Adipose tissue (tissue), 3 donors: ENCODE measurements around the gene ATP1B4. TPM values are rescaled to one million over a fixed set of nuclear protein-coding genes. Genes with fewer than 3 reads are reported as not detected.

Experiments used
- H3K27ac ChIP-seq: one replicate; pipeline ENCODE4 v1.5.1; 2013; ENCODE audit warnings: low read depth, low read length
- WGBS, 3 donors: extraction: QIAGEN DNeasy Blood & Tissue Kit; methylation state at CpG; one replicate each; pipeline ENCODE4 v1.1.7; 2013; 5-methylcytosine and 5-hydroxymethylcytosine counted together
- polyA plus RNA-seq, 3 donors: library from polyadenylated mRNA; stranded (reverse); fragments of 200-250 nt; gene quantifications; one replicate each; pipeline ENCODE4 v1.2.3, GENCODE V29; 2013
- donor health status: healthy with polysubstance abuse.
- donor health status: Bipolar disorder and iron deficiency.
- donor health status: healthy.

Gene ATP1B4
- polyA plus RNA-seq, 3 donors, result not detected

DNA sequence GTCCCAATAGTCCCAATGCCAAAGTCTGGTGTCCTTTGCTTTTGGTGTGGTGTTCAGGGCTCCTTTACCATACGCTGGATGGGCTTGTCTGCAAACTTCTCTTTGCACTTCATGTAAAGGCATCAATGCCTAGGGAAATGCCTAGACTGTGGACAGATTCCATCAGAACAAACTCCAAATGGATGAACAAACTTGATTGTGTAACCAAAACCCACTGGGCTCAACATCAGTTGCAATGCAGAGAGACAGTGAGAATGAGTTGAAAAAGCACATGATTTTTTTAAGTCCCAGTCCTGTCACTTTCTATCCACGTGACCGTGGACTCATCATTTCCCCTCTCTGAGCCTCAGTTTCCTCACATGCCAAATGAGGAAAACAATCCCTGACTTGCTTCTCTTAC is 4.9 kb downstream of the ATP1B4 start:
- no peak overlapping the region for H3K27ac ChIP-seq
- 55 to 75% (median 75%) methylated on average over 3 of the region's 3 CpGs for WGBS, 3 donors

- WGBS, 3 donors, result 53 to 58% (median 56%) methylated on average over 3 of the region's 3 CpGs
- H3K27ac ChIP-seq, result no peak overlapping the region
These were observed 5.7 kb downstream of the ATP1B4 start for GRCh38 chrX:120367402-120368109.

DNA sequence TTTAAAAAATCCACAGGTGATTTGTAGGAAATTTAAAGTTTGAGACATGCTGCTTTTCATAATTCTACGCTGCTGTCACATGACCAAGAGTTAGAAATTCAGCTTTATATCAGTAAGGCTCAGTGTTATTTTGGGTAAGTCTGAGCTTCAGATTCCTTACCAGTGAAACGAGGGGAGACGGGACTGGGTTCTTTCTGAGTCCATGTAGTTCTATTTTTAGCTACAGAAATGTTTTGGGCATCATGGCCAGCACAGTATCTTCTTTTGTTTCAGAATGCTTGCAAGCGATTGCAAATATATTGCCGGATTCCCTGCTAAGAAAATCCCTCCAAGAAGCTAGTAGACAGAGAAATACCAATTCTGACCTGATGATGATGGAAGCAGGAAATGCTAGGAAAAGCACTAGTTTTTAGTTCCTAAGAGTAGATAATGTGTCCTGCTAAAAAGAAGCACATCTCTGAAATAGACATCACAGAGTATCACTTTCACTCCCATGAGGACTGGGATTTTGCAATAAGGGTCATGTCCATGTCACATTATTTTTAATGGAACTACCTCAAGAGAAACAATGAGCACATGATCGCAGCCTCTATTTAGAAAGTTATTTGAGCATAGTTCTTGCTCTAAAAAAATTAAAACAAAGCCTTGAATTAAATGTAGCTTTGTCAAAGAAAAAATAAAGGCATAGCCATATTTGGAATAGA is 10.9 kb downstream of the ATP1B4 start:
- H3K27ac ChIP-seq, result no peak overlapping the region
- WGBS, 3 donors, result 66 to 73% (median 70%) methylated on average over 6 of the region's 6 CpGs

DNA sequence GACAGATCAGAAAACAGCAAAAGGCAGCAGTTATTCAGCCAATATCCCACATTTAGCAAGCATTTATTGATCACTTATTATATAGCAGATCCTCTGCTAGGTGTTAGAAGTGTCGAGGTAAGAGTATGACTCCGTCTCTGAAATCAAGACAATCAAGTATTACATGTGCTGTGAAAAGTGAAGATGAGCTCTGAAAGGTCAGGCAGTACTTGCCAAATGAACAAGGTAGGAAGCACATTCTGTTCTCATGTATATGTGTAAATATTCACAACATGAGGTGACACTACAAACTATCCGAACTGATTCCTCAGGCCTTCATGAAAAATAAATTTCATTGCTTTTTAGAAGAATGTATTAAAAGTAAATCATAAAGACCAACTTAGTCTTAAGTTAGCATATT is 15.3 kb downstream of the ATP1B4 start:
- WGBS, 3 donors, result 51 to 86% (median 69%) methylated on average over 3 of the region's 3 CpGs
- H3K27ac ChIP-seq, result no peak overlapping the region

GRCh38 chrX:120377715-120378114 is 15.8 kb downstream of the ATP1B4 start:
- 68 to 96% (median 73%) methylated on average over 1 of the region's 1 CpG for WGBS, 3 donors

GRCh38 chrX:120378570-120378969 is 16.7 kb downstream of the ATP1B4 start:
- H3K27ac ChIP-seq, result no peak overlapping the region
- 84 to 92% (median 92%) methylated on average over 5 of the region's 5 CpGs for WGBS, 3 donors

More at GRCh38 chrX:120377715-120378114, 15.8 kb downstream of the ATP1B4 start:
- no peak overlapping the region for H3K27ac ChIP-seq

DNA sequence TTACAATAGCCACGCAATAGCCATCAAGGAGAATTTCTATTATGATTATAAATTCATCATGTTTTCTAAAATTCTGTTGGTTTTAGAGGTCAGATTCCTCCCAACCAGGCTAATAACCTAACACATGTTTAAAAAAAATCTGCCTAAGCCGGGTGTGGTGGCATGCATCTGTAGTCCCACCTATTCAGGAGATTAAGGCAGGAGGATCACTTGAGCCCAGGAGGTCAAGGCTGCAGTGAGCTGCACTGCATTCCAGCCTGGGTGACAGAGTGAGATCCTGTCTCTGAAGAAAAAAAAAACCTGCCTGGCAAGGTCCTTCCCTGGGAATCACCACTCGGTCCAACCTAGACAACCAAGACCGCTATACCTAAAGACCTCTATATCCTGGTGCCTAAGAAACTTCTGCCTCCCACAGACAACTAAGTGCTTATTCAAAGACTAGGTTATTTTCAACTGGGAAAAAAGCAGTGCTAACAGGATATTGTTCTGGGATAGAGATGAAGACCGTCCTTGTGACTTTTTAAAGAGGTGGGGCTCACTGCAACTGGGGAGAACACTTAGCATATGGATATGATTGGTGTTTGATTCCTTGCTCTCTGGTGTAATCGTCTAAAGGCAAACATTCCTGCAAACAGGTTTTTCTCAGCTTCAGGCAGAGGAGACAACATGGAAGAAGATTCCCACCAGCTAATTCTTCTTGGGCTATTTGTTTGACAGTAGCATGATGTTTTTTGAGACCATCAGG is 18.2 kb downstream of the ATP1B4 start:
- no peak overlapping the region for H3K27ac ChIP-seq
- 38 to 70% (median 63%) methylated on average over 6 of the region's 6 CpGs for WGBS, 3 donors

DNA sequence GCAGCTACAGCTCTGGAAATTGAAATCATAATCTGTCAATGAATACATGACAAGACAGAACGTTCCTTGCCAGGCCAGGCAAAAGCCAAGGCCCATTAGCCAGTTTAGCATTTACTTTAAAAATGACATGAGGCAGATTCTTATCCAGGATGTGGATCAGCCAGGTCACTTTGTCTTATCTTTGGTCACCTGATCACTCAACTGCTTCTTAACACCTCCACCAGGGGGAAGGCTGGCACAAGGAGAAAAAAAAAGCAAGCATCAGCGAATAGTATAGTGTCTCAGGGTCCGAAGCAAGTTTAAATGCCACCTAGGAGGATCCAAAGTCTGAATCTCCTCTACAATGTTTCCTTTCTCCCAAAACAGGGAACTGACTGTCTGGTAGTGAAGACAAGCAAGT is 18.8 kb downstream of the ATP1B4 start:
- no peak overlapping the region for H3K27ac ChIP-seq
- 12 to 17% (median 15%) methylated on average over 3 of the region's 3 CpGs for WGBS, 3 donors

- no peak overlapping the region for H3K27ac ChIP-seq
These were observed 39.4 kb downstream of the ATP1B4 start for GRCh38 chrX:120401301-120401700.

DNA sequence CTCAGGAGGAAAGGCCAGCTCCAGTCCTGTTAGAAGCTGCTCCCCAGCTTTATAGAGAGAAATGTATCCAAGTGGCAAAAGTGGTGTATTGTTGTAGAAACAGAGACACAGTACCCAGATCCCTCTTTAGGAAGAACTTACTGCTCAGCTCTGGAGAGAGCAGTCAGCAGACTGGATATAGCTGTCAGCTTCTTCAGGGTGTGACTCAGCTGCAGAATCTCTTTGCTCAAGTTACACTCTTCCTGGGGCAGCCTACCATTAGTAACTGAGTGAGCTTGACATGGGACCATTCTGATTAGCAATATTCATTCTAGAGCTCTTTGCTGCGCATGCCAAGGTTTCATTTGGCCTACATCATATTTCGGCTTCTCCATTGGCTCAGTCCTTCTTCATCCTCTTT is 40.5 kb downstream of the ATP1B4 start:
- 83 to 92% (median 85%) methylated on average over 2 of the region's 2 CpGs for WGBS, 3 donors
- H3K27ac ChIP-seq, result no peak overlapping the region

- 79 to 92% (median 85%) methylated on average over 5 of the region's 5 CpGs for WGBS, 3 donors
- H3K27ac ChIP-seq, result no peak overlapping the region
These were observed 44.7 kb downstream of the ATP1B4 start for GRCh38 chrX:120406638-120407037.

DNA sequence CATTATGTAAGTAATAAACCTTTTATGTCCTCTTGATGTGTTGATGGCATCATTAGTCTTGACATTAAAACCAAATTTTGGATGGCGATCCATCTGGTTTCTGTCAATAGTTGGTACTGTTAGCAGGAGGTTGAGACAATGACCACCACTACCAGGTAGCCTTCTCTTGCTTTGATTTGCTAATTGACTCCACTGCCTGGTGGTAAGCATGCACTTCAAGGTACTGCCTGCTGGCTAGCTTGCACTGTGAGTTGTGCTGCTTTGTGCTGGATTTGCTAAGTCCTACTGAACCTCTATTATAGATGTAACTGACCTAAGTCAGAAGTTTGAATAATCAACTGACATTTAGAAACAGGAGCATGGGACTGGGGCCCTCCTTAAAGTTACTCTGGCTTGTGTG is 46.3 kb downstream of the ATP1B4 start:
- no peak overlapping the region for H3K27ac ChIP-seq
- WGBS, 3 donors, result 70 to 90% (median 75%) methylated on average over 1 of the region's 1 CpG

DNA sequence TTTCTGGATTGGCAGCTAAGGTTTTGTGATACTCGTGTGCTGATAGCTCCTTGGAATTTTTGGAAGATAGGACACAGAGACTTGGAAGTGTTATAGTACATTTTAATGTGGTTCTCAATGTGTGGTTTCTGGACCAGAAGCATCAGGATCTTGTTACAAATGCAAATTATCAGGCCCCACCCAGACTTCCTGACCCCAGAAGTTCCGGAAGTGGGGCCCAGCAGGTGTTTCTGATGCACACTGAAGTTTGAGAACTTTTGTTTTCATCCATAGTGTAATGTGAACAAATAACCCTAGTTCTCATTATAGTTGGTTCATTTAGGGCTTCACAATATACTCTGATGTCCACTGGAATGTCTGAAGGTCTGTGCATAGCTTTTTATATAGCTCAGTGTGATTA is 57.6 kb downstream of the ATP1B4 start:
- 22 to 57% (median 45%) methylated on average over 2 of the region's 2 CpGs for WGBS, 3 donors
- H3K27ac ChIP-seq, result no peak overlapping the region

DNA sequence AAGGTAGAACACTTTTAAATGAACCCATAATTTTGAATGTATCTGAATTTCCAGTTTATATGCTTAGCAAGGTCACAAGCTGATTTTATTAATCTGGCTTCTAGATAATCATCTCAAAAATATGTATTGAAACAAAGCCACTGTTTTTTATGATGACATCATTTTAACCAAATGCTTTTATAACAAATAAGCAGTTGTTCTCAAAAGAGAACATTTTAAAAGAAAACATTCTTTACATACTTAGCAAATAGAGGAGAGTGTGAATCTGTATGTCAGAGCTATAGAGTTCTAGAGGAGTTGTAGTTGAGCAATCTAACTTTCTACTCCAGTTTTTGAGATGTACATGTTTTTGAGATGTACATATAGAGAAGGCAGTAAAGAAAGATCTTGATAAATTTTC is 64.7 kb downstream of the ATP1B4 start:
- no peak overlapping the region for H3K27ac ChIP-seq

GRCh38 chrX:120428309-120428708 is 66.4 kb downstream of the ATP1B4 start:
- H3K27ac ChIP-seq, result no peak overlapping the region
- 3 to 15% (median 6%) methylated on average over 2 of the region's 2 CpGs for WGBS, 3 donors

DNA sequence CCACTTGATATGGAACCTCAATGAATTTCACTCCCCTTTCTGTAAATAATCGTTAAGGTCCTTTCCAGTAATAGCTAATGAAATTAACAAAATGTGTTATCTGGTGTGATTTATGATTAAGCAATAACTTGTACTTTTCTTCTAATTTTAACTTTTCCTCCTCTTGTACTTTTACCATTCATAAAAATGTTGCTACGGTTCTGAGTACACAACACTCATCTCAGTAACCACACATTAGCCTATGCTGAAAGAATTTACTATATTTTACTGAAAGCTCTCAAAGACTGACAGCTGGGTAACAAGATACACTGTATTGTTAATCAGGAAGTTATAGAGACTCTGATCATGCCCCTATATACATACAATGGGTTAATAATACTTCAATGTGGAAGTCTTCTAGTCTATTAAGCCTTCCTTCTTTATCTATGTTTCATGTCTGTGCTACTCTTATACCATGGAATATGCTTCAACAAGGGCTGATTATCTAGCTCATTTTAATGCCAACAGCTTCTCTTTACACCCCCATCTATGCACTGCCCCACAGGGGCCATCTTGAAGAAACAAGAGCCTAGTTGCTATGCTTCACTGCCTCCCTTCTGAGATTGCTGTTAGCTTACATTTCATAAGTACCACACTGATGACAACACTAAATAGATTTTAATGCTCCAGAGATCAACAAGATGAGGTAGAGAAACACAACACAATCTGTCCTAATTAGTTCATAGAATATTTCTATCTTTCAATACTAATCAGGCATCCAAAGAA is 68.1 kb downstream of the ATP1B4 start:
- WGBS, 3 donors, result 72 to 89% (median 85%) methylated on average over 2 of the region's 2 CpGs
- no peak overlapping the region for H3K27ac ChIP-seq
